Prostate gland (tissue), 2 donors: ENCODE data around the gene CMSS1.

ENCODE experiments used
- CTCF ChIP-seq, 4 experiments: fragments of 200-600 bp in 2 of 4; fragments of 450-650 bp in 2 of 4; sonication (generic) in 2 of 4; IDR thresholded peaks; 1 replicate in 3 of 4; 2 replicates in 1 of 4; pipeline ENCODE4 v1.5.1; 2016 to 2019; ENCODE audit warnings: antibody characterized with exemption in 4 of 4, mild to moderate bottlenecking in 2 of 4, moderate library complexity in 2 of 4
- POLR2A ChIP-seq: fragments of 450-650 bp; IDR thresholded peaks from one replicate; pipeline ENCODE4 v1.6.1; 2016; ENCODE audit warnings: antibody characterized with exemption, mild to moderate bottlenecking
- POLR2AphosphoS5 ChIP-seq: sonication (generic); formaldehyde crosslinking; IDR thresholded peaks from one replicate; pipeline ENCODE4 v1.6.1; 2017; ENCODE audit warnings: antibody characterized with exemption

GRCh38 chr3:100008081-100008698, 190.5 kb downstream of the CMSS1 start:
- TF ChIP-seq CTCF (IDR thresholded peaks at IDR 0.05) (no peak), POLR2AphosphoS5 (no peak), POLR2A (no peak)
